ENCODE data around the gene CLMN. TPM values are rescaled to one million over a fixed set of nuclear protein-coding genes. Genes with fewer than 3 reads are reported as not detected.

Gene CLMN
- total and polyA plus RNA-seq, 2 experiments from 2014 or later = 3.2 to 5.7 TPM

GRCh38 chr14:95326987-95327386 lies 7.3 kb upstream of the CLMN start (continued):
- TF ChIP-seq ZNF462 (CRISPR knock-in tag; IDR thresholded peaks at IDR 0.05) = no peak
- no peak for TF ChIP-seq ZNF114 (CRISPR knock-in tag; IDR thresholded peaks at IDR 0.05)
- no peak for TF ChIP-seq STAT1 (IDR thresholded peaks at IDR 0.05; ENCODE audit: unreplicated experiment)

- Histone ChIP-seq H3K4me3 (no peak overlapping the region), H4K20me1 (replicated peaks; ENCODE audit: insufficient read depth) (no peaks in the 10 kb centered on the region), H3K4me2 (no peak overlapping the region), H3K27me3 (ENCODE audit: insufficient read depth) (peaks cover 14% of the 10 kb centered on the region), H3K79me2 (replicated peaks; ENCODE audit: insufficient read depth) (no peaks in the 10 kb centered on the region), H3K9me2 (ENCODE audit: insufficient read depth) (0 out of 2 replicates have a peak, but pooled peaks cover 7% of the 10 kb centered on the region), H3K4me1 (ENCODE audit: insufficient read depth) (peaks cover 12% of the 10 kb centered on the region), H3K36me3 (ENCODE audit: insufficient read depth) (no peaks in the 10 kb centered on the region), H3K27ac (ENCODE audit: low read depth) (no peak overlapping the region), H2AFZ (no peak overlapping the region), H3F3A (replicated peaks; ENCODE audit: low read depth) (no peaks in the 10 kb centered on the region)
- DNase-seq (ENCODE audit: low spot score) (no peak), ATAC-seq (no peak)
- TF ChIP-seq NANOG (IDR thresholded peaks at IDR 0.05; ENCODE audit: borderline replicate concordance) = no peak
- no peak for TF ChIP-seq ZNF114 (CRISPR knock-in tag; IDR thresholded peaks at IDR 0.05)
- TF ChIP-seq POLR2AphosphoS5 (IDR thresholded peaks at IDR 0.05; ENCODE audit: low read depth) = no peak
- TF ChIP-seq EZH2 (IDR thresholded peaks at IDR 0.05; ENCODE audit: low read depth, unreplicated experiment) = no peak
- Mint-ChIP-seq H3K4me1 (peaks cover 9% of the 10 kb centered on the region), H3K27ac (no peak overlapping the region), H3K27me3 (ENCODE audit: insufficient read depth, low read depth, poor library complexity) (peaks cover 13% of the 10 kb centered on the region), H3K9me3 (peaks cover 8% of the 10 kb centered on the region), H3K4me3 (no peak overlapping the region), H3K36me3 (ENCODE audit: low read depth) (no peaks in the 10 kb centered on the region; the same call in 2 of the 3 replicates)
Measured at GRCh38 chr14:95323917-95324316, 4.2 kb upstream of the CLMN start.
